HFF-Myc (cell line): ENCODE data around the gene CPXM1.
"Not testable (repeated sequence)": the region's sequence is repeated elsewhere in the genome, so short reads cannot be mapped to it uniquely, and the experiment has no call there.

Experiments used
- DNase-seq: peaks from one replicate; pipeline ENCODE4 v3.0.0-alpha.2; 2011; ENCODE audit warnings: low read depth; ENCODE audit errors: extremely low read depth
- H3K4me3 ChIP-seq: replicated peaks from 2 replicates; pipeline ENCODE4 v1.5.1; 2011; ENCODE audit warnings: low read depth, mild to moderate bottlenecking, control low read depth, low read length
- TF ChIP-seq, protein P1 (sequence below): IDR thresholded peaks from 2 replicates; pipeline ENCODE4 v1.5.1; 2012; ENCODE audit warnings: mild to moderate bottlenecking, low read depth, low read length, control low read depth; ENCODE audit errors: missing control alignments

CPXM1 gene

DNA sequence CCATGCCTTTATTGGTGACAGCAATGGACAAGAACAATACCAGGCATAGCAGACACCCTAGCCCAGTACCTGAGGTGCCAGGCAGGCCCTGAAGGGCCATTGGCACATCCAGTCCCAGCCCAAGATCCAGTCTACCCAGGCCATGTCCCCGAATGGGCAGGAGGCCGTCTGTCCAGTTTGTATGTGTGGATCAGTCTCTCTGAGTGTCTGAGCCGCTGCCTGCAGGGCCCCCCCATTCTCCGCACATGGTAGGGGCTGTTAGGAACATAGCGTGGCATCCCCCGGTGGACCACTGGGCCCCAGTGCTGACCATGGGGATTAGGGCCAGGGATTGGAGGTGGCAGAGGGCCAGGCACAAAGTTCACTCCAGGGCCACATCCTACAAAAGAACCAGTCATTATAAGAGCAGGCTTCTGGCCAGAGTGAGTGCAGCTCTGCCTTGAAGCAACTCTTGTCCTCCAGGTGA is 34.9 kb upstream of the CPXM1 start:
- H3K4me3 ChIP-seq: no peak overlapping the region
- DNase-seq: no peak
- TF ChIP-seq, protein P1, sequence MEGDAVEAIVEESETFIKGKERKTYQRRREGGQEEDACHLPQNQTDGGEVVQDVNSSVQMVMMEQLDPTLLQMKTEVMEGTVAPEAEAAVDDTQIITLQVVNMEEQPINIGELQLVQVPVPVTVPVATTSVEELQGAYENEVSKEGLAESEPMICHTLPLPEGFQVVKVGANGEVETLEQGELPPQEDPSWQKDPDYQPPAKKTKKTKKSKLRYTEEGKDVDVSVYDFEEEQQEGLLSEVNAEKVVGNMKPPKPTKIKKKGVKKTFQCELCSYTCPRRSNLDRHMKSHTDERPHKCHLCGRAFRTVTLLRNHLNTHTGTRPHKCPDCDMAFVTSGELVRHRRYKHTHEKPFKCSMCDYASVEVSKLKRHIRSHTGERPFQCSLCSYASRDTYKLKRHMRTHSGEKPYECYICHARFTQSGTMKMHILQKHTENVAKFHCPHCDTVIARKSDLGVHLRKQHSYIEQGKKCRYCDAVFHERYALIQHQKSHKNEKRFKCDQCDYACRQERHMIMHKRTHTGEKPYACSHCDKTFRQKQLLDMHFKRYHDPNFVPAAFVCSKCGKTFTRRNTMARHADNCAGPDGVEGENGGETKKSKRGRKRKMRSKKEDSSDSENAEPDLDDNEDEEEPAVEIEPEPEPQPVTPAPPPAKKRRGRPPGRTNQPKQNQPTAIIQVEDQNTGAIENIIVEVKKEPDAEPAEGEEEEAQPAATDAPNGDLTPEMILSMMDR: no peak

DNA sequence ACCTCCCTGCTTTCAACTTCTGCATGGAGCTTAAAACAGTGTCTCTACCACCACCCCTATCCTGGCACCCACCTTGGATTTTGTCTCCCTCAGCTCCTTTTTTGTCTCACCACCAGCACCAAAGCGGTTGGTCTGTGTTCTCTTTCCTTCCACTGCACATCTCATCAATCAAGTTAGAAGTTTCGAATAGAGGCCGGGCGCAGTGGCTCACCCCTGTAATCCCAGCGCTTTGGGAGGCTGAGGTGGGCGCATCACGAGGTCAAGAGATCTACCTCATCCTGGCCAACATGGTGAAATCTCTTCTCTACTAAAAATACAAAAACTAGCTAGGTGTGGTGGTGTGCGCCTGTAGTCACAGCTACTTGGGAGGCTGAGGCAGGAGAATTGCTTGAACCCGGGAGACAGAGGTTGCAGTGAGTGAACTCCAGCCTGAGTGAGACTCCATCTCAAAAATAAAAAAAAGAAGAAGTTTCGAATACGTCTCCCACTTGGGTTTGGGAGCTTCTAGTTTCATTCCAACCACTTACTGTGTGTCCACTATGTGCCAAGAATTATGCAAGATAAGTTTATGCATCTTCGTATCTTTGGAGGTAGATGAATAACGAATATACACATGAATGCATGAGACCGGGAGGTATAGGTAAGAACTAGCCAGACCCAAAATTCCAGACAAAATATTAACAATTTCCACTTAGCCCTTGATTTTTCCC is 34.1 kb upstream of the CPXM1 start:
- H3K4me3 ChIP-seq: no peak overlapping the region
- TF ChIP-seq, protein P1: no peak
- no peak for DNase-seq

DNA sequence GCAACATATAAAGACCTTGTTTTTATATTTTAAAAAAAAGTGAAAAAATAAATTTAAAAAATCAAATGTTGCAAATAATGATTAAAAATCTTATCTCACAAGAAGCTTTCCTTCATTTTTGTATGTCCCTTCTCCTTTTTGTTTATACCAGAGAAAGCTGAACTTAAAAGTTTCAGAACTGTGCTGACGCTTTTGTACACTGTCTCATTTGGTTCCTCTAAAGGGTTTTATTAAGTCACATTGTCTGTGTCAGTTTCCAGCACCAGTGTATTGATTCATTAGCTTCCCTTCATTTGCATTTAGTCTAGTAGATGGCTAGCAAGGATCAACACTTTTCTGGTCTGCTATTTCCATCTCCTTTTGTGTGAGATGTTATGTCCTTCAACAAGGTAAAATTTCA is 33.3 kb upstream of the CPXM1 start:
- no peak overlapping the region for H3K4me3 ChIP-seq
- DNase-seq: no peak
- TF ChIP-seq, protein P1: no peak

DNA sequence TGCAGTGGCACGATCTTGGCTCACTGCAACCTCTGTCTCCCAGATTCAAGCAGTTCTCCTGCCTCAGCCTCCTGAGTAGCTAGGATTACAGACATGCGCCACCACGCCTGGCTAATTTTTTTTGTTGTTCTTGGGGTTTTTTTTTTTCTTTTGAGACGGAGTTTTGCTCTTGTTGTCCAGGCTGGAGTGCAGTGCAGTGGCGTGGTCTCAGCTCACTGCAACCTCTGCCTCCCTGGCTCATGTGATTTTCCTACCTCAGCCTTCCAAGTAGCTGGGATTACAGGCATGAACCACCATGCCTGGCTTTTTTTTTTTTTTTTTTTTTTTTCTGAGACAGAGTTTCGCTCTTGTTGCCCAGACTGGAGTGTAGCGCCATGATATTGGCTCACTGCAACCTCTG is 30.8 kb upstream of the CPXM1 start:
- not testable (repeated sequence) for DNase-seq, H3K4me3 ChIP-seq

DNA sequence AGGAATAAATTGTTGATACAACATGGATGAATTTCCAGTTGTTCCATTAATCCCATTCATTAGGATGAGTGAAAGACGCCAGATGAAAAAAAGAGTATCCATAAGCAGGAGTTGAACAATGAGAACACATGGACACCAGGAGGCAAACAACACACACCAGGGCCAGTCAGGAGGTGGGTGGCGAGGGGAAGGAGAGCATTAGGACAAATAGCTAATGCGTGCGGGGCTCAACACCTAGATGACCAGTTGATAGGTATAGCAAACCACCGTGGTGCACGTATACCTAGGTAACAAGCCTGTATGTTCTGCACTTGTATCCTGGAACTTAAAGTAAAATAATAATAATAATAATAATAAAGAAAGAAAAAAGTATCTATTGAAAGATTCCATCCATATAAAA is 28.9 kb upstream of the CPXM1 start:
- H3K4me3 ChIP-seq: no peak overlapping the region
- DNase-seq: no peak
- TF ChIP-seq, protein P1: no peak

DNA sequence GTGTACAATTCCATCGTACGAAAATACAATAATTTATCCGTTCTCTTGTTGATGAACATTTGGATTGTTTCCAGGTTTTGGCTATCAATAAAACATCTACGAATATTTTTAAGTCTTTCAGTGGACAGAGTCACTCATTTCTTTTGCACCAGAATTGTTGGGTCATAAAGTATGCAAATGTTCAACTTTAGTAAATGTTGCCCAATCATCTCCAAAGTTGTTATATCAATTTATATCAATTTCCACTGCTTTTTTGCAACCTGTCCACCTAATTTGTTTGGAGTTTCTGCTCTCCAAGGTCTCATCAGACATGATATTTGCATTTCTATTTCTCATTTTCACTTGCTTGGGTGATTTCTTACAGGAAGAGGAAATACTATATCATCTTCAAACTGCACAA is 26.2 kb upstream of the CPXM1 start:
- no peak for DNase-seq
- TF ChIP-seq, protein P1: no peak

DNA sequence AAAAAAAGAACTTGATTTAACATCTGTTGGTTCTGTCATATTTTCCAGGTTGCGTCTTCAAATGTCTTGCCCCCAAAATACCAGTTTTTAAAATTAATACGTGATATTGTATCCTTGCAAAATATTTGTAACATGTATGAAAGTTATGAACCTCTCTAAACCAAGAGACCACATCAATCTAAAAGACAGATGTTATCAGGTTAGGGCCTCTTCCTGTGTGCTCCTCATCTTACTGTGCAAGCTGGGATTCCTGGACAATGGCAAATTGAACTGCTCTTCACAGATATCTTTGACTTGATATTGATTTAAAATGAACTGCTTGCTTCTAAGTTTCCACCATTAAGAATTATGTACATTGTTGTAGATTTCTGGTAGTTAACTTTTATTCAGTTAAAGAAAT is 25.3 kb upstream of the CPXM1 start:
- H3K4me3 ChIP-seq: no peak overlapping the region

More for the DNA sequence above, 26.2 kb upstream of the CPXM1 start:
- H3K4me3 ChIP-seq: no peak overlapping the region

More for the DNA sequence above, 25.3 kb upstream of the CPXM1 start:
- TF ChIP-seq, protein P1: no peak
- DNase-seq: no peak
